Testis (tissue), 2 donors: ENCODE results near the gene RBM45.

Experiments
- CTCF ChIP-seq, 3 experiments: fragments of 450-650 bp in 2 of 3; fragments of 200-600 bp in 1 of 3; sonication (generic) in 1 of 3; IDR thresholded peaks; one replicate each; pipeline ENCODE4 v1.5.1; 2016 to 2019; ENCODE audit warnings: antibody characterized with exemption in 3 of 3, mild to moderate bottlenecking in 2 of 3, moderate library complexity in 1 of 3
- POLR2A ChIP-seq: fragments of 450-650 bp; IDR thresholded peaks from one replicate; pipeline ENCODE4 v1.6.1; 2017; ENCODE audit warnings: antibody characterized with exemption, mild to moderate bottlenecking, moderate library complexity

DNA sequence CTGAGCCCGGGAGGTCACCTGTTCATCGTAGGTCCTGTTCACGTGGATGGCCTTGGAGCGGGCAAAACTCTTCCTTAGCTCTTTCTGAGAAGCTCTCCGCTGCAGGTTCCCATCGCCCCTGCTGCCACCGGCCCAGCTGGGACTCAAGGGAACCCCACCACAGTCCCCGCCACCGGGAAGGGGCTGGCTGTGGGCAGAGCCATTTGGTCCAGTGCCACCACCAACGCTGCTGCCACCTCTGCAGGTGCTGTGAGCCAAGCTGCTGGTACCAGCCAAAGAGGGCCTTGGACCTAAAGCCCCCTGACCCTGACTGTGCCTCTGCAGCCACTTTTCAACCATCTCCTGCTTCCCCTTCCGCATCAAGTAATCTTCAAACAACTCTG is 40.2 kb upstream of the RBM45 start:
- no peak for TF ChIP-seq CTCF (IDR thresholded peaks at IDR 0.05)
- no peak for TF ChIP-seq POLR2A
